GM21515 (cell line): ENCODE results near the gene TRIM66.

Experiments
- ATAC-seq: cut with Tn5 transposase; IDR thresholded peaks from one replicate; pipeline ENCODE4 v1.9.1; 2021; ENCODE audit not compliant: unreplicated experiment

Gene TRIM66

DNA sequence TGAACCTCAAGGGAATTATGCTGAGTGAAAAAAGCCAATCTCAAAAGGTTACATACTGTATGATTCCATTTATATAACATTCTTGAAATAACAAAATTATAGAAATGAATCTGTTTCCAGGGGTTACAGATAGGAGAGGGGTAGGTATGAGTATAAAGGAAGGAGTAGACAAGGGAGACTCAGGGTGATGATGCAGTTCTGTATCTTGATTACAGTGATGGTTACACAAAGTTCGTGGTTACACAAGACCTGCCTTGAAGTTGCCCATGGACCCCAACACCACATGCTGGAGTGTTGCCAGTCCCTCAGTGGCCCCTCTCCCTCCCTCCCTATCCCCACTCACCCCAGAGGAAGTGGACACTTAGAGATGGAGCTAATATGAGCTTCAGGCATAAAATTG, 108.7 kb downstream of the TRIM66 start:
- ATAC-seq = no peak

- no peak for ATAC-seq
Measured at GRCh38 chr11:8567602-8568198, 114.8 kb downstream of the TRIM66 start.

DNA sequence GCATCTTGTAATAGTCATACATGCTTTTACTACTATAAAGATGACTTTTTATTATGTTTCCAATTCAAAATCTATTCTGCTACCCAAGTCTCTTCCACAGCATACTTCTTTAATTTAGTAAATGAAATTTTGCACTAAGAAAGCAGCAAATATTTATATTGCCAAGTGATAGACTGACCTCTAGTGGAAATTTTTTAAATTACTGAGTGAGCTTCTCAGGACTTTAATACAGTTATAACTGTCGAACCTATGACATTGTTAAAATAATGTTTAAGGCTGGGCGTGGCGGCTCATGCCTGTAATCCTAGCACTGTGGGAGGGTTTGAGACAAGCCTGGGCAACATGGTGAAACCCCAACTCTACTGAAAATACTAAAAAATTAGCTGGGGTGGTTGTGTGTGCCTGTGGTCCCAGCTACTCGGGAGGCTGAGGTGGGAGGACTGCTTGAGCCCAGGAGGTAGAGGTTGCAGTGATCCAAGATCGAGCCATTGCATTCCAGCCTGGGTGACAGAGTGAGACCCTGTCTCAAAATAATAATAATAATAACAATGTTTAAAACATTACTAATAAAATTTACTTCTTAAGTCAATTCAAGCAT, 115.8 kb downstream of the TRIM66 start:
- ATAC-seq = no peak

- no peak for ATAC-seq
Measured at GRCh38 chr11:8564526-8564925, 117.9 kb downstream of the TRIM66 start.
